Mucosa of descending colon (tissue), 3 donors: ENCODE measurements around the gene PET100. TPM values are rescaled to one million over a fixed set of nuclear protein-coding genes. Genes with fewer than 3 reads are reported as not detected.

Experiments
- ATAC-seq: fragments of 200-7000 bp; cut with Tn5 transposase; one replicate; pipeline ENCODE4 v1.9.1; 2020; ENCODE audit warnings: mild to moderate bottlenecking, moderate library complexity
- DNase-seq, 3 donors: peaks; one replicate each; pipeline ENCODE4 v3.0.0-alpha.2; 2020
- H3K36me3 ChIP-seq: fragments of 200-600 bp; one replicate; pipeline ENCODE4 v1.8.0; 2021; ENCODE audit warnings: low read depth, mild to moderate bottlenecking
- H3K4me1 ChIP-seq: fragments of 200-600 bp; one replicate; pipeline ENCODE4 v1.8.0; 2021; ENCODE audit warnings: low read depth, mild to moderate bottlenecking
- H3K4me3 ChIP-seq: fragments of 200-600 bp; one replicate; pipeline ENCODE4 v1.8.0; 2021; ENCODE audit warnings: mild to moderate bottlenecking
- H3K9me3 ChIP-seq: fragments of 200-600 bp; one replicate; pipeline ENCODE4 v1.8.0; 2021; ENCODE audit warnings: mild to moderate bottlenecking
- intact Hi-C, 2 donors: fragments of 100-400 bp; cut with DNase I in 1 of 2; cut with micrococcal nuclease in 1 of 2; formaldehyde crosslinking; loops; one replicate each; pipeline versions ENCODE4 v1.11.0 to v1.11.1; 2022; cut with DNase I, micrococcal nuclease
- total RNA-seq, 3 donors: library from RNA; stranded (reverse); fragmentation: NEBNext Ultra II Directional in 2 of 3; extraction: Animal tissue kit (Norgen Biotek cat#: 25700) in 2 of 3; gene quantifications; one replicate each; pipeline versions ENCODE4 v1.2.1 to v1.2.4, GENCODE V29; 2021 to 2023
- TF ChIP-seq, protein P1 (sequence below): fragments of 200-600 bp; IDR thresholded peaks from one replicate; pipeline ENCODE4 v1.8.0; 2022; ENCODE audit warnings: antibody characterized with exemption, mild to moderate bottlenecking
- donor health status: DM: no; HTN: no; CAD: no; lungs with moderate emphysema.
- donor health status: DM: no; HTN: no; CAD: no.
- donor health status: DM: no; HTN: yes; CAD: no.

PET100 gene
- total RNA-seq, 3 donors from 2014 or later = 91.1 to 153 (median 110) TPM

- Histone ChIP-seq H3K9me3 (no peaks in the 10 kb centered on the region), H3K36me3 (peaks cover 8% of the 10 kb centered on the region), H3K4me3 (no peak overlapping the region), H3K4me1 (peaks cover 19% of the 10 kb centered on the region)
- peak in 1 of 3 donors; percentile 41 for DNase-seq
- no peak for ATAC-seq
- intact Hi-C loops = no loop called here
- TF ChIP-seq, protein P1, sequence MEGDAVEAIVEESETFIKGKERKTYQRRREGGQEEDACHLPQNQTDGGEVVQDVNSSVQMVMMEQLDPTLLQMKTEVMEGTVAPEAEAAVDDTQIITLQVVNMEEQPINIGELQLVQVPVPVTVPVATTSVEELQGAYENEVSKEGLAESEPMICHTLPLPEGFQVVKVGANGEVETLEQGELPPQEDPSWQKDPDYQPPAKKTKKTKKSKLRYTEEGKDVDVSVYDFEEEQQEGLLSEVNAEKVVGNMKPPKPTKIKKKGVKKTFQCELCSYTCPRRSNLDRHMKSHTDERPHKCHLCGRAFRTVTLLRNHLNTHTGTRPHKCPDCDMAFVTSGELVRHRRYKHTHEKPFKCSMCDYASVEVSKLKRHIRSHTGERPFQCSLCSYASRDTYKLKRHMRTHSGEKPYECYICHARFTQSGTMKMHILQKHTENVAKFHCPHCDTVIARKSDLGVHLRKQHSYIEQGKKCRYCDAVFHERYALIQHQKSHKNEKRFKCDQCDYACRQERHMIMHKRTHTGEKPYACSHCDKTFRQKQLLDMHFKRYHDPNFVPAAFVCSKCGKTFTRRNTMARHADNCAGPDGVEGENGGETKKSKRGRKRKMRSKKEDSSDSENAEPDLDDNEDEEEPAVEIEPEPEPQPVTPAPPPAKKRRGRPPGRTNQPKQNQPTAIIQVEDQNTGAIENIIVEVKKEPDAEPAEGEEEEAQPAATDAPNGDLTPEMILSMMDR = no peak
Measured at GRCh38 chr19:7624810-7625209, 4.8 kb upstream of the PET100 start.

DNA sequence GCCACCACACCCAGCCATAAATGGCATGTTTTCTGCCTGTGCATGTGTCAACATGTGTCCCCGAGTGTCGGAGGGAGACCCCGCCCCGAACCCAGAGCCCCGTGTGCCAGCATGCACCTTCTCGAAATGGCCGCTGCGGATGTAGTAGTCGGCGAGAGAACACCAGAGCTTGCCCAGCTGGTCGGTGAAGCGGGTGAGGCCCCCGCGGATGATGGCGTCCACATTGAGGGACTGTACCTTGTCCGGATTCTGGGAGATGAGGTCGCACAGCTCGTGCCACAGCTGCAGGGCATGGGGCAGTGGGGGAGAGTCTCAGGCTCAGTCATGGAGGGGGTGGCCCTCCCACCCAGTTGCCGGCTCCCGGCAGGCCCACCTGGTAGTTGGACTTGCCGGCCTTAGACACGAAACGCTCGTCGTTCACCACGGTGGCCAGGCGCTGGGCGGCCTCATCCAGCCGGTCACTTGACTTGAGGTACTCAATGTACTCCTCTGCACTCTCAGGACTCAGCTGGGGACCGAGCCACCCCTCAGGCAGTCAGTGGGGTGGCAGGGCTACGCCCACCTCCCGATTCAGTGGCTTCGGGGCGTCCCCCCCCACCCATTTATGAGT lies 3.7 kb upstream of the PET100 start:
- Histone ChIP-seq H3K36me3 (peaks cover 8% of the 10 kb centered on the region), H3K9me3 (no peaks in the 10 kb centered on the region), H3K4me1 (peaks cover 22% of the 10 kb centered on the region), H3K4me3 (no peak overlapping the region)
- TF ChIP-seq, protein P1 = no peak
- intact Hi-C loops = no loop called here
- no peak for ATAC-seq
- peak in 1 of 3 donors; percentile 44 for DNase-seq

GRCh38 chr19:7627166-7627565 lies 2.4 kb upstream of the PET100 start:
- DNase-seq (peak in 1 of 3 donors; percentile 40), ATAC-seq (no peak)
- Histone ChIP-seq H3K4me3 (no peak overlapping the region), H3K36me3 (peaks cover 8% of the 10 kb centered on the region), H3K4me1 (peaks cover 23% of the 10 kb centered on the region), H3K9me3 (no peaks in the 10 kb centered on the region)
- intact Hi-C loops = no loop called here
- TF ChIP-seq, protein P1 = no peak

- Histone ChIP-seq H3K4me1 (peaks cover 23% of the 10 kb centered on the region), H3K36me3 (peaks cover 4% of the 10 kb centered on the region), H3K9me3 (no peaks in the 10 kb centered on the region), H3K4me3 (peak overlapping the region; percentile 96)
- intact Hi-C loops = no loop called here
- TF ChIP-seq, protein P1 = no peak
- DNase-seq = peak in 1 of 3 donors; percentile 47
- ATAC-seq = no peak
Measured at GRCh38 chr19:7628589-7629311, 843 bp upstream of the PET100 start.

GRCh38 chr19:7631577-7631976 lies 2.0 kb downstream of the PET100 start:
- Histone ChIP-seq H3K4me3 (no peak overlapping the region), H3K9me3 (no peaks in the 10 kb centered on the region), H3K36me3 (peaks cover 4% of the 10 kb centered on the region), H3K4me1 (peaks cover 25% of the 10 kb centered on the region)
- ATAC-seq = no peak
- intact Hi-C loops = no loop called here
- DNase-seq = no peak
- TF ChIP-seq, protein P1 = no peak
